Mesenchymal stem cell (in vitro differentiated cells and primary cell): Measurements from ENCODE around the gene MRPL18.

Source experiments
- DNase-seq: peaks from one replicate; pipeline ENCODE4 v3.0.0-alpha.2; 2013
- H2AFZ ChIP-seq: one replicate; pipeline ENCODE4 v1.6.1; 2013; ENCODE audit warnings: low read depth, mild to moderate bottlenecking, control low read depth, inconsistent platforms, low read length, moderate library complexity
- H2AK5ac ChIP-seq: 2 replicates; pipeline ENCODE4 v1.6.1; 2013; ENCODE audit warnings: low read length, moderate library complexity, mild to moderate bottlenecking, inconsistent platforms; ENCODE audit not compliant: severe bottlenecking
- H2BK120ac ChIP-seq: one replicate; pipeline ENCODE4 v1.6.1; 2013; ENCODE audit warnings: low read depth, mild to moderate bottlenecking, inconsistent platforms, low read length, moderate library complexity
- H2BK12ac ChIP-seq, 2 experiments: one replicate each; pipeline ENCODE4 v1.6.1; 2013; ENCODE audit warnings: inconsistent platforms in 2 of 2, low read length in 2 of 2, mild to moderate bottlenecking in 2 of 2, moderate library complexity in 2 of 2, control low read depth in 1 of 2
- H2BK15ac ChIP-seq: one replicate; pipeline ENCODE4 v1.6.1; 2013; ENCODE audit warnings: mild to moderate bottlenecking, low read depth, inconsistent platforms; ENCODE audit not compliant: poor library complexity, severe bottlenecking
- H2BK5ac ChIP-seq: 2 replicates; pipeline ENCODE4 v1.6.1; 2013; ENCODE audit warnings: low read depth, mild to moderate bottlenecking, low read length, control low read depth, inconsistent platforms; ENCODE audit not compliant: poor library complexity, severe bottlenecking
- H3K14ac ChIP-seq, 2 experiments: one replicate each; pipeline ENCODE4 v1.6.1; 2013; ENCODE audit warnings: inconsistent platforms in 2 of 2, low read length in 2 of 2, control low read depth in 1 of 2, mild to moderate bottlenecking in 1 of 2, moderate library complexity in 1 of 2
- H3K18ac ChIP-seq, 2 experiments: one replicate each; pipeline ENCODE4 v1.6.1; 2013; ENCODE audit warnings: inconsistent platforms in 2 of 2, low read length in 2 of 2, control low read depth in 1 of 2, low read depth in 1 of 2, mild to moderate bottlenecking in 1 of 2
- H3K23ac ChIP-seq, 2 experiments: one replicate each; pipeline ENCODE4 v1.6.1; 2013; ENCODE audit warnings: inconsistent platforms in 2 of 2, low read length in 2 of 2, mild to moderate bottlenecking in 2 of 2, moderate library complexity in 2 of 2, control low read depth in 1 of 2
- H3K27ac ChIP-seq: 2 replicates; pipeline ENCODE4 v1.5.1; 2013; ENCODE audit warnings: mild to moderate bottlenecking, moderate library complexity, low read length, control low read depth, inconsistent platforms; ENCODE audit not compliant: poor library complexity, severe bottlenecking
- H3K27me3 ChIP-seq, 2 experiments: 2 replicates each; pipeline versions ENCODE4 v1.6.1 to v1.7.0; 2013; ENCODE audit warnings: low read length in 2 of 2, mild to moderate bottlenecking in 2 of 2, moderate library complexity in 2 of 2, control low read depth in 1 of 2, inconsistent platforms in 1 of 2; ENCODE audit not compliant: control insufficient read depth in 1 of 2, insufficient read depth in 1 of 2
- H3K36me3 ChIP-seq, 2 experiments: 2 replicates each; pipeline versions ENCODE4 v1.6.1 to v1.7.0; 2013; ENCODE audit warnings: low read length in 2 of 2, control low read depth in 1 of 2, inconsistent platforms in 1 of 2, low read depth in 1 of 2, mild to moderate bottlenecking in 1 of 2; ENCODE audit not compliant: insufficient read depth in 2 of 2, control insufficient read depth in 1 of 2
- H3K4ac ChIP-seq, 2 experiments: one replicate each; pipeline ENCODE4 v1.6.1; 2013; ENCODE audit warnings: inconsistent platforms in 2 of 2, low read length in 2 of 2, mild to moderate bottlenecking in 2 of 2, moderate library complexity in 2 of 2, control low read depth in 1 of 2, low read depth in 1 of 2
- H3K4me1 ChIP-seq: 2 replicates; pipeline ENCODE4 v1.6.1; 2013; ENCODE audit warnings: low read depth, low read length, control low read depth; ENCODE audit not compliant: control insufficient read depth, insufficient read depth
- H3K4me2 ChIP-seq: 2 replicates; pipeline ENCODE4 v1.6.1; 2013; ENCODE audit warnings: low read length, mild to moderate bottlenecking, inconsistent platforms; ENCODE audit not compliant: poor library complexity, severe bottlenecking
- H3K4me3 ChIP-seq, 2 experiments: 2 replicates each; pipeline versions ENCODE4 v1.5.1 to v1.7.0; 2013; ENCODE audit warnings: low read length in 2 of 2, mild to moderate bottlenecking in 2 of 2, control low read depth in 1 of 2, low read depth in 1 of 2; ENCODE audit not compliant: insufficient read depth in 1 of 2
- H3K79me1 ChIP-seq: replicated peaks from 2 replicates; pipeline ENCODE4 v1.6.1; 2013; ENCODE audit warnings: mild to moderate bottlenecking, control low read depth, low read length, inconsistent platforms; ENCODE audit not compliant: poor library complexity, severe bottlenecking
- H3K9ac ChIP-seq: 2 replicates; pipeline ENCODE4 v1.7.0; 2013; ENCODE audit warnings: mild to moderate bottlenecking, low read length, moderate library complexity
- H3K9me3 ChIP-seq: 2 replicates; pipeline ENCODE4 v1.7.0; 2013; ENCODE audit warnings: mild to moderate bottlenecking, low read length; ENCODE audit not compliant: control insufficient read depth
- H4K8ac ChIP-seq: one replicate; pipeline ENCODE4 v1.6.1; 2013; ENCODE audit warnings: inconsistent platforms, mild to moderate bottlenecking, low read length, moderate library complexity
- H4K91ac ChIP-seq: one replicate; pipeline ENCODE4 v1.6.1; 2013; ENCODE audit warnings: mild to moderate bottlenecking, low read length, inconsistent platforms
- WGBS: methylation state at CpG from one replicate; pipeline ENCODE4 v1.1.7; 2013; ENCODE audit warnings: mixed read lengths; 5-methylcytosine and 5-hydroxymethylcytosine counted together

MRPL18 gene

GRCh38 chr6:159762681-159763293 is 27.5 kb upstream of the MRPL18 start:
- H3K36me3 ChIP-seq: peaks cover 32 to 62% of the 10 kb centered on the region in 2 experiments
- peak; percentile 30 for DNase-seq
- H3K9me3 ChIP-seq: no peaks in the 10 kb centered on the region
- no peak overlapping the region for H2BK5ac ChIP-seq
- H2AFZ ChIP-seq: no peak overlapping the region
- H2BK15ac ChIP-seq: no peak overlapping the region
- no peak overlapping the region for H4K8ac ChIP-seq
- H3K4me2 ChIP-seq: peak overlapping the region; percentile 45
- H4K91ac ChIP-seq: no peak overlapping the region
- H3K23ac ChIP-seq: no peak overlapping the region
- no peaks in the 10 kb centered on the region for H3K27me3 ChIP-seq
- H3K27ac ChIP-seq: peak overlapping the region; percentile 43
- no peak overlapping the region for H2BK120ac ChIP-seq
- peak overlapping the region; percentile 1 to 57 for H3K4ac ChIP-seq
- H3K18ac ChIP-seq: peak overlapping the region in 1 of 2 experiments; percentile 52
- H2AK5ac ChIP-seq: no peak overlapping the region
- peak overlapping the region in 1 of 2 experiments; percentile 46 for H3K14ac ChIP-seq
- WGBS: 45% methylated on average over 16 of the region's 16 CpGs
- H3K4me1 ChIP-seq: peaks cover 23% of the 10 kb centered on the region
- H3K79me1 ChIP-seq: peaks cover 18% of the 10 kb centered on the region
- peak overlapping the region; percentile 94 for H3K9ac ChIP-seq
- peak overlapping the region; percentile 91 to 92 for H3K4me3 ChIP-seq
- H2BK12ac ChIP-seq: peak overlapping the region in 1 of 2 experiments; percentile 47

GRCh38 chr6:159766906-159767305 is 23.4 kb upstream of the MRPL18 start:
- no peaks in the 10 kb centered on the region for H3K27me3 ChIP-seq

GRCh38 chr6:159769470-159769869 is 20.8 kb upstream of the MRPL18 start:
- Histone ChIP-seq H3K9me3 (no peaks in the 10 kb centered on the region), H4K8ac (no peak overlapping the region), H4K91ac (no peak overlapping the region), H3K23ac (no peak overlapping the region), H3K9ac (no peak overlapping the region), H3K18ac (no peak overlapping the region), H3K4ac (no peak overlapping the region), H2BK120ac (no peak overlapping the region), H2BK15ac (no peak overlapping the region), H2BK5ac (no peak overlapping the region), H3K27me3 (no peaks in the 10 kb centered on the region), H3K79me1 (peaks cover 15% of the 10 kb centered on the region), H2BK12ac (no peak overlapping the region), H3K27ac (no peak overlapping the region), H2AK5ac (no peak overlapping the region), H3K36me3 (peaks cover 30 to 94% of the 10 kb centered on the region in 2 experiments), H2AFZ (no peak overlapping the region), H3K4me1 (peaks cover 2% of the 10 kb centered on the region), H3K14ac (no peak overlapping the region), H3K4me2 (no peak overlapping the region), H3K4me3 (no peak overlapping the region)
- no peak for DNase-seq

More at GRCh38 chr6:159766906-159767305, 23.4 kb upstream of the MRPL18 start:
- Histone ChIP-seq H2BK12ac (no peak overlapping the region), H3K4me1 (peaks cover 11% of the 10 kb centered on the region), H3K79me1 (peaks cover 24% of the 10 kb centered on the region), H2AK5ac (no peak overlapping the region), H3K4me3 (no peak overlapping the region), H3K36me3 (peaks cover 33 to 82% of the 10 kb centered on the region in 2 experiments), H3K9ac (no peak overlapping the region), H3K4ac (no peak overlapping the region), H2BK5ac (no peak overlapping the region), H3K18ac (no peak overlapping the region), H3K4me2 (no peak overlapping the region), H3K9me3 (no peaks in the 10 kb centered on the region), H2BK15ac (no peak overlapping the region), H2BK120ac (no peak overlapping the region), H4K8ac (no peak overlapping the region), H4K91ac (no peak overlapping the region), H2AFZ (no peak overlapping the region), H3K27ac (no peak overlapping the region), H3K23ac (peak overlapping the region in 1 of 2 experiments; percentile 89), H3K14ac (no peak overlapping the region)
- DNase-seq: peak; percentile 77

- WGBS: no CpG with 5 or more reads among the region's 1 CpG
Observed at GRCh38 chr6:159772196-159772595, 18.1 kb upstream of the MRPL18 start.

More at GRCh38 chr6:159772196-159772595, 18.1 kb upstream of the MRPL18 start:
- no peak overlapping the region for H2AFZ ChIP-seq
- no peaks in the 10 kb centered on the region for H3K9me3 ChIP-seq
- H3K27me3 ChIP-seq: no peaks in the 10 kb centered on the region
- H3K9ac ChIP-seq: no peak overlapping the region
- H2BK12ac ChIP-seq: no peak overlapping the region
- H3K14ac ChIP-seq: no peak overlapping the region
- H3K4me1 ChIP-seq: no peaks in the 10 kb centered on the region
- H2BK120ac ChIP-seq: no peak overlapping the region
- H3K23ac ChIP-seq: no peak overlapping the region
- H4K8ac ChIP-seq: no peak overlapping the region
- peaks cover 32 to 94% of the 10 kb centered on the region in 2 experiments for H3K36me3 ChIP-seq
- no peak overlapping the region for H3K27ac ChIP-seq
- no peak overlapping the region for H4K91ac ChIP-seq
- no peak overlapping the region for H3K4me3 ChIP-seq
- no peak overlapping the region for H3K4ac ChIP-seq
- peaks cover 9% of the 10 kb centered on the region for H3K79me1 ChIP-seq
- no peak overlapping the region for H2BK15ac ChIP-seq
- H2AK5ac ChIP-seq: no peak overlapping the region
- H2BK5ac ChIP-seq: no peak overlapping the region
- no peak for DNase-seq
- H3K4me2 ChIP-seq: no peak overlapping the region
- H3K18ac ChIP-seq: no peak overlapping the region
